OCI-LY1 (cell line): ENCODE results near the gene CCDC27.

Source experiments
- EZH2 ChIP-seq: fragments of 200-600 bp; sonication (generic), shearing (Covaris generic); IDR thresholded peaks from 2 replicates; pipeline ENCODE4 v1.8.0; 2017; ENCODE audit warnings: borderline replicate concordance, mixed run types, mild to moderate bottlenecking, antibody characterized with exemption, low read length, moderate library complexity, mixed read lengths
- TF ChIP-seq, protein P1 (sequence below): fragments of 200-600 bp; sonication (generic), shearing (Covaris generic); IDR thresholded peaks from 2 replicates; pipeline ENCODE4 v1.5.1; 2017; ENCODE audit warnings: mild to moderate bottlenecking, antibody characterized with exemption, low read length, moderate library complexity, mixed read lengths

DNA sequence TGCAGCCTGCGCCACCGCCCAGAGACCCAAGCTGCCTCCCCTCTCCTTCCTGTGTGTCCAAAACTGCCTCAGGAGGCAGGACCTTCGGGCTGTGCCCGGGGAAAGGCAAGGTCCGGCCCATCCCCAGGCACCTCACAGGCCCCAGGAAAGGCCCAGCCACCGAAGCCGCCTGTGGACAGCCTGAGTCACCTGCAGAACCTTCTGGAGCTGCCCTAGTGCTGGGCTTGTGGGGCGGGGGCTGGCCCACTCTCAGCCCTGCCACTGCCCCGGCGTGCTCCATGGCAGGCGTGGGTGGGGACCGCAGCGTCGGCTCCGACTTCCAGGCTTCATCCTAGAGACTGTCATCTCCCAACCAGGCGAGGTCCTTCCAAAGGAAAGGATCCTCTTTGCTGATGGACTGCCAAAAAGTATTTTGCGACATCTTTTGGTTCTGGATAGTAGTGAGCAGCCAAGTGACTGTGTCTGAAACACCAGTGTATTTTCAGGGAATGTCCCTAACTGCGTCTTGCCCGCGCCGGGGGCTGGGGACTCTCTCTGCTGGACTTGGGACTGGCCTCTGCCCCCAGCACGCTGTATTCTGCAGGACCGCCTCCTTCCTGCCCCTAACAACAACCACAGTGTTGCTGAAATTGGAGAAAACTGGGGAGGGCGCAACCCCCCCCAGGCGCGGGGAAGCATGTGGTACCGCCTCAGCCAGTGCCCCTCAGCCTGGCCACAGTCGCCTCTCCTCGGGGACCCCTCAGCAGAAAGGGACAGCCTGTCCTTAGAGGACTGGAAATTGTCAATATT is 19.0 kb upstream of the CCDC27 start:
- TF ChIP-seq, protein P1, sequence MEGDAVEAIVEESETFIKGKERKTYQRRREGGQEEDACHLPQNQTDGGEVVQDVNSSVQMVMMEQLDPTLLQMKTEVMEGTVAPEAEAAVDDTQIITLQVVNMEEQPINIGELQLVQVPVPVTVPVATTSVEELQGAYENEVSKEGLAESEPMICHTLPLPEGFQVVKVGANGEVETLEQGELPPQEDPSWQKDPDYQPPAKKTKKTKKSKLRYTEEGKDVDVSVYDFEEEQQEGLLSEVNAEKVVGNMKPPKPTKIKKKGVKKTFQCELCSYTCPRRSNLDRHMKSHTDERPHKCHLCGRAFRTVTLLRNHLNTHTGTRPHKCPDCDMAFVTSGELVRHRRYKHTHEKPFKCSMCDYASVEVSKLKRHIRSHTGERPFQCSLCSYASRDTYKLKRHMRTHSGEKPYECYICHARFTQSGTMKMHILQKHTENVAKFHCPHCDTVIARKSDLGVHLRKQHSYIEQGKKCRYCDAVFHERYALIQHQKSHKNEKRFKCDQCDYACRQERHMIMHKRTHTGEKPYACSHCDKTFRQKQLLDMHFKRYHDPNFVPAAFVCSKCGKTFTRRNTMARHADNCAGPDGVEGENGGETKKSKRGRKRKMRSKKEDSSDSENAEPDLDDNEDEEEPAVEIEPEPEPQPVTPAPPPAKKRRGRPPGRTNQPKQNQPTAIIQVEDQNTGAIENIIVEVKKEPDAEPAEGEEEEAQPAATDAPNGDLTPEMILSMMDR: no peak
- no peak for TF ChIP-seq EZH2
